Activated CD8-positive, alpha-beta memory T cell treated with anti-CD3 and anti-CD28 coated beads, Interleukin-2, amount 50 U/mL, for 4 hours (primary cell): Measurements from ENCODE around the gene LHFPL2.
"Not testable (repeated sequence)": the region's sequence is repeated elsewhere in the genome, so short reads cannot be mapped to it uniquely, and the experiment has no call there.

Experiments used
- DNase-seq: peaks from one replicate; pipeline ENCODE4 v3.0.0-alpha.2; 2020

Gene LHFPL2, protein sequence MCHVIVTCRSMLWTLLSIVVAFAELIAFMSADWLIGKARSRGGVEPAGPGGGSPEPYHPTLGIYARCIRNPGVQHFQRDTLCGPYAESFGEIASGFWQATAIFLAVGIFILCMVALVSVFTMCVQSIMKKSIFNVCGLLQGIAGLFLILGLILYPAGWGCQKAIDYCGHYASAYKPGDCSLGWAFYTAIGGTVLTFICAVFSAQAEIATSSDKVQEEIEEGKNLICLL

DNA sequence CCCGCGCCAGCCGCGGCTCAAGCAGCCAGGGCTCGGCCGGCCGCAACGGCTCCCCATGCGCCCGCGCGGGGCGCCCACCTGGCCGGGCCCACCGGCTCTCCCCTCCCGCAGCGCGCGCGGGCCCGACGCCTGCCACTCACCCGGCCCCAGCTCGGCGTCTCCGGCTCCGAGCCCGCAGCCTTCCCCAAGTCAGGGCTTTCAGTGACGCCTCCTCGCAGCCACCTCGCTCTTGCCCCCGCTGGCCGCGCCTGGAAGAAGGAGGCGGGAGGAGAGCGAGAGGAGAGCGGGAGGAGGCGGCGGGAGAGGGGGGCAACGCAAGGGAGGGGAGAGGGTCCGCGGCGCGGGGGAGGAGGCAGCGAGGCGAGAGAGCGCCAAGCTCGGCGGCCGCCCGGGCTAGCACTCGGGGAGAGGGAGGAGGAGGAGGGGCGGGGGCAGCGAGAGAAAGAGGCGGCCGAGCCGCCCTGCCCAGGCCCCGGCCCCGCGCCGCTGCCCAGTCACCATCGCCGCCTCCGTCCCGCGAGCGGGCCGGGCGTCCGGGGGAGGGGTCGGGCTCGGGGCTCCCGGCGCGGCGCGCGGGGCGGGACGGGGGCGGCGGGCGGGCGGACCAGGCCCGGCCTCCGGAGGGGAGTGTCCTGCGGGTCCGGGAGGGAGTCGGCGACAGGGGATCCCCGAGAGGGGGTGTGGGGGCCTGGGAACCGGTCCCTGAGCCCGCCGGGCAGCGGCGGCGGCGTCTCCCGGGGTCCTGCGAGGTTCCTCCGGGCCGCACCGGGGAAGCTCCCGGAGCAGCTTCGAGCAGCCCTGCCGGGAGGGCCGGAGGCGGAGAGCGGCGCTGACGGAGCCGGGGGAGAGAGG is at the start of gene LHFPL2:
Gene LHFPL2 (minus strand): TSS at position 414 of the 852 bp plus-strand sequence. CDS start 138,559 bp downstream, outside the sequence.
- DNase-seq, result peak; percentile 25

DNA sequence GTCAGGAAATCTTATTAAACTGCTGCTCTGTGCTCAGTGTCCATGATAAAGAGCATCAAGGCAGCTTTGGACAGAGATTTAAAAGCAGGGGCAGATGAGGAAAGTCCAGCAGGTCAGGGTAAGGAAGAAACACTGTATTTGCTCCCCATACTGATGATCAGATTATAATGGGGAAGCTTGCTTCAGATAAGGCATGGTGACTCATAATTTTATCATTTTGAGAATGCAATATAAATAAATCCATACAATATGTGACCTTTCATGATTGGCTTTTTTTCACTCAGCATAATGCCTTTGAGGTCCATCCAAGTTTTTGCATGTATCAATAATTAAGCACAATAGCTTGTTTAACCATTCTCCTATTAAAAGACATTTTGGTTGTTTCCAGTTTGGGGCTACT is 48.1 kb upstream of the LHFPL2 start:
- DNase-seq, result no peak

DNA sequence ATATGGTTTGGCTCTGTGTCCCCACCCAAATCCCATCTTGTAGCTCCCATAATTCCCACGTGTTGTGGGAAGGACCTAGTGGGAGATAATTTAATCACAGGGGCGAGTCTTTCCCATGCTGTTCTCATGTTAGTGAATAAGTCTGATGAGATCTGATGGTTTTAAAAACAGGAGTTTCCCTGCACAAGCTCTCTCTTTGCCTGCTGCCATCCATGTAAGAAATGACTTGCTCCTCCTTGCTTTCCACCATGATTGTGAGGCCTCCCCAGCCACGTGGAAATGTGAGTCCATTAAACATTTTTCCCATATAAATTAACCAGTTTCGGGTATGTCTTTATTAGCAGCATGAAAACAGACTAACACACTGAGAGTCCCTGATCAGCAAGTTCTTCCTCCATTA is 47.5 kb upstream of the LHFPL2 start:
- not testable (repeated sequence) for DNase-seq

DNA sequence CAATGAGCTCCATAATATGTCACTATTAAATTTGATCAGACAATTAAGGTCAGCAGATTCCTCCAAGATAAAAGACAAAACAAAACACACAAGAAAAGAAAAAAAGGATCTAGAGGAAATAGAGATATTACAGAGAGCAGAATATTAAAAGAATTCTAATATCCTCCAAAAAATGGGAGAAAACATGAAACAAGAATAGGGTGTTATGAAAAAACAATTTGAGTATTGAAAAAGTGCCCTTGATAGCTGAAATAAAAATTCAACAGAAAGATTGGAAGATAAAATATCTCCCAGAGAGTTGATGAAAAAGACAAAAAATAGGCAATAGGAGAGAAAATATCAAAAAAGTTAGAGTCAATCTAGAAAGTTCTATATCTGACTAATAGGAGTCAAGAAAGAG is 44.8 kb upstream of the LHFPL2 start:
- no peak for DNase-seq

DNA sequence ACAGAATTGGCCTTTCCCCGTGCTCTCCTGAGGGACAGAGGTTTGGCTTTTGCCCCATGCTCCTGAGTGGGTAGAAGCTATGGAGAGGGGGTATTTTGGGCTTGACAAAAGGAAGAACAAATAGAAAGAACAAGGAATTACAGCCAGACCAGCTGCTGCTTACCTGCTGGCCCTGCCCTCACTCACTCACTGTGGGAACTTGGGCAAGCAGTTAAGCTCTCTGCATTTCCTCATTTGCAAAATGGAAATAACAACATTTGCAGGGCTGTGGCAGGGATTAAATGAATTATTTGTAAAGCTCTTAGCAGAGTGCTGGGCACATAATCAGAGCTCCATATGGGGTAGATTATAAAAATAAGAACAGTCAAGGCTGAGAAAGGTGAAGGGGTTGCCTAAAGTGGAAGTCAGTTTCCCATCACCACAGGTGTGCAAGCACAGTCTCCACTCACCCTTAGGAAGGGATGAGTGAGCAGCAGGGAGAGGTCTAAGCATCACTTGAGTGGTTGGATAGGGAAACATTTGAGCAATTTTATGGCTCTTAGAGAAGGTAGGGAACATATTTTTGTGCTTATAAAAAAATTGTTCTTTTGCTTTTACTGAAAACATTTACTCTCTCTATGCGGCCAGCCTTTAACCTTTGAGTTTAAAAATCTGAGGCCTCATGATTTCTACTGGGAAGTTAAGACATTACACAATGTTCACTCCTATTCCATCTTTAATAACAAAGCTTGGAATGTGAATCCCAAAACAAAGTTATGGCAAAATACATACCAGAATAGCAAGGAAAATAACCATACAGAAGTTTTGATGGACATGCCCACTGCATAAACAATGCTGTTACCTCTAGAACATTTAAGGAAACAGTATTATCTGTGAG is 42.8 kb upstream of the LHFPL2 start:
- no peak for DNase-seq

DNA sequence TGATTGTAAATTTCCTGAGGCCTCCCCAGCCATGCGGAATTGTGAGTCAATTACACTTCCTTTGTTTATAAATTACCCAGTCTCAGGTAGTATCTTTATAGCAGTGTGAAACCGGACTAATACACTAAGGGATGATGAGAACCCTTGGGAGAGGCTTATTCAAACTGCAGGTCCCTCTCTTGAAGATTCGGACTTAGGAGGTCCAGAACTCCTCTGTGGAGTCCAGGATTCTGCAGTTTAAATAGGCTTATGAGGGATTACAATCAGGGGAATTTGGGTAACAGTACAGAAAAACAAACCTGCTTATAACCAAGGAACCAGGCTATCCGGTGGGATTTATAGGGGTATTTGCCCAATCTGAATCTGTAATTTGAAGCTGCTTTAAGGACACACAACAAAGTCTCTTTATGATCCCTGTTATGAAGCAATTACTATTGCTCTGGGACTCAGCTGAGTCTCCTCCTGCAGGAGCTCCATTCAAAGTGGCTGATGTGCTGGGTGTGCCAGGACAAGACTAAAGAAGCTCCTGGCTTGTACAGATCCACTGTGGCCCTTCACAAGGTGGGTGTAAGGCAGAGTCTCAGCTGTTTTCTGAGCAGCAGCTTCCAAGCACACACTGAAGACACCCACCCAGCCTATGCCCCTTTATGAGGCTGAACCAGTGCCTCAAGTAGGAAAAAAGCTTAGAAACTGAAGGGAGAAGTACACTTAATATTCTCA is 41.8 kb upstream of the LHFPL2 start:
- DNase-seq, result no peak

DNA sequence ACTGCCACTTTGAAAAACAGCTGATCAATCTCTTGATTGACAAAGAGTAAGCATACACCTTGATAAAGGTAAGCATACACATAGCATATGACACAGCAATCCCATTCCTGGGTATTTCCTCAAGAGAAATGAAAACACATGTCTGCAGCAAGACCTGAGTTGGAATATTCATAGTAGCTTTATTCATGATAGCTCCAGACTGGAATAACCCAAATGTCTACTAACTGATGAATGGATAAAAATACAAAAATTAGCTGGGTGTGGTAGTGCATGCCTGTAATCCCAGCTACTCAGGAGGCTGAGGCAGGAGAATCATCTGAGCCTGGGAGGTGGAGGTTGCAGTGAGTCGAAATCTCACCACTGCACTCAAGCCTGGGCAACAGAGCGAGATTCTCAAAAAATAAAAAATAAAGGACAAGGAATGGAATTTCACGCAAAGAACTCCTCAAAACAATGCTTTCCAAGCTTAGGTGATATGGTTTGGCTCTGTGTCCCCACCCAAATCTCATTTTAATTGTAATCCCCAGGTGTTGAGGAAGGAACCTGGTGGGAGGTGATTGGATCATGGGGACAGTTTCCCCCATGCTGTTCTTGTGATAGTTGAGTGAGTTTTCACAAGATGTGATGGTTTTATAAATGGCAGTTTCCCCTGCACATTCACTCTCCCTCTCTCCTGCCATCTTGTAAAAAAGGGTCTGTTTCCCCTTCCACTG is 41.1 kb upstream of the LHFPL2 start:
- no peak for DNase-seq

DNA sequence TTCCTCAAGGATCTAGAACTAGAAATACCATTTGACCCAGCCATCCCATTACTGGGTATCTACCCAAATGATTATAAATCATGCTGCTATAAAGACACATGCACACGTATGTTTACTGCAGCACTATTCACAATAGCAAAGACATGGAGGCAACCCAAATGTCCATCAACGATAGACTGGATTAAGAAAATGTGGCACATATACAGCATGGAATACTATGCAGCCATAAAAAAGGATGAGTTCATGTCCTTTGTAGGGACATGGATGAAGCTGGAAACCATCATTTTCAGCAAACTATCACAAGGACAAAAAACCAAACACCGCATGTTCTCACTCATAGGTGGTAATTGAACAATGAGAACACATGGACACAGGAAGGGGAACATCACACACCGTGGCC is 38.9 kb upstream of the LHFPL2 start:
- not testable (repeated sequence) for DNase-seq

DNA sequence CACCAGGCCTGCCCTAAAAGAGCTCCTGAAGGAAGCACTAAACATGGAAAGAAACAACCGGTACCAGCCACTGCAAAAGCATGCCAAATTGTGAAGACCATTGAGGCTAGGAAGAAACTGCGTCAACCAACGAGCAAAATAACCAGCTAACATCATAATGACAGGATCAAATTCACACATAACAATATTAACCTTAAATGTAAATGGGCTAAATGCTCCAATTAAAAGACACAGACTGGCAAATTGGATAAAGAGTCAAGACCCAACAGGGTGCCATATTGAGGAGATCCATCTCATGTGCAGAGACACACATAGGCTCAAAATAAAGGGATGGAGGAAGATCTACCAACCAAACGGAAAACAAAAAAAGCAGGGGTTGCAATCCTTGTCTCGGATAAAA is 35.3 kb upstream of the LHFPL2 start:
- DNase-seq, result not testable (repeated sequence)

DNA sequence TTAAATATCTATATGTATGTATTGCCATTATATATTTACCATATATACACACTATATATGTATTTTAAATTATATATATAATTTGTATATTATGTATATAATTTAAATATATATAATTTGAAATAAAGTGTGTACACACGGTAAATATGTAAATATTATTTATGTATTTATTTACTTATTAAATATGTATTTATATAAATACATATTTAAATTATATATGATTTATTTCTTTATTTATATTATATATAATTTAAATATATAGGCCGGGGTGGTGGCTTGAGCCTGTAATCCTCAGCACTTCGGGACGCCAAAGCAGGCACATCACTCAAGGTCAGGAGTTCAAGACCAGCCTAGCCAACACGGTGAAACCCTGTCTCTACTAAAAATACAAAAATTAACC is 31.3 kb upstream of the LHFPL2 start:
- no peak for DNase-seq

DNA sequence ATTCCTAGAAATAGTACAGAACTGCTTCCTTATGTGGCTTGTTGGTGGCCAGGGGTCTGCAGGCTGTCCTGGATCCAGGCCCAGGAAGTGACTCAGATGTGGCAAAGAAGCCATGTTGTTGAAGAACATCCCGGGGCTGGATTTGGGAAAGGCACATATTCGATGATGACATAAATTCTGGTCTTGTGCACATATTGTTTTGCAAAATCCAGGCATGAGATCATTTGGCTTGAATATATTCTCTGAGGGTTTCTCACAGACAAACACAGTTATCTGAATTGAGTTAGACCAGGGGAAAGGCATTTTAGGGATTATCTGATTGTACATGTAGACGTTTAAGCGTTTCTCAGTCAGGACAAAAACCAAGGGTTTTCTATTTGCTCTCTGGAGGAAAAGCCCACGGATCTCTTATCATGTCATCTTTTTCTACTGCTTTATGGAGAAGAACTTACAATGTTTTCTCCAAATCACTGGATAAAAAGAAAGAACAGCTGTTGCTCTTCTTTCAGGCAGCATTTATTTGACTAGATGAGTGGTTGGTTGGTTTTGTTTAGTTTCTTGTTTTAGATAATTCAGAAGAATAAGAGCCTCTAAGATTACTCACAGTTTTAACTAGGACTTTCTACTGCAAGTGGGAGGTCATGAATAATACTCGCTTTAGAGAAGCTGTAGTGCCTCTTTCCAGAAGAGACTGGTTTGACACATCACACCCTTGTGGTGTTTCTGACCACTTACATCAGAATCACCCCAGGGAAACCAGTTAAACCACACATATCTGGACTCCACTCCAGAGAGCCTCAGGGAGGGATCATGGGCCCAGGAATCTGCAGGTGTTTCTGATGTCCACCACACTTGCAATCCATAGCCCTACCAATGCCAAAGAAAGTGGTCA is 29.5 kb upstream of the LHFPL2 start:
- no peak for DNase-seq

DNA sequence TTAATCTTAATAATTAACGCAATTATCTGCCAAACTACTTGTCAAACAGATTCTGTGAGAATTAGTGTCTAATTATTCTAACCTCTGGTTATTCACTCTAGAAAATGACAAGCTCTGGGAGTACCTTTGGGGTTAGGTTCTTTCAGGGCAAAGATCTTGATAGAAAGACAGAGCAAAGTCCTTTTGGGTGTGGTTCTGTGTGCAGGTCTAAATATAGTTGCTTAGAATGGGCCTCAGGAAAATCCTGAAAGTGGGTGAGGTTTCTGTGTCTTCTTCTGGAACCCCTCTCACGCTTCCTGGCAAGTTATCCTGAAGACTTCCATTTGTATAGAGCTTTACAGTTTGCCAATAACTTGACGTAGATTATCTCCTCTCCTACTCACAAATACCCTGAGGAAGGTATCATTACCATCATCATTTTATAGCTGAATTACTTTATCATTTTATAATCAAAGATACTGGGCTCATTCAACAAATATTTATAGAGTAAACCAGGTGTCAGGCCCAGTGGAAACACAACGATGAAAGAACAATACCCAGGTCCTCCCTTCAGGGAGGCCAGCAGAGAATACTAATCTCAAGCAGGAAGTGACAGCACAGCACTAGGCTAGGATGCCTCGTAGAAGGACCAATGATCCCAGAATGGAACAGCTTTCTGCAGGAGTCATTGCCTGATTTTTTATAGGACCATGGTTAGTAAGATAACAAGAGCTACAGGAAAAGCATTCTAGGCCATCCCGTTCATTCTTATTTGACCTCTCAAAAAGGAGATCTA is 27.6 kb upstream of the LHFPL2 start:
- no peak for DNase-seq

DNA sequence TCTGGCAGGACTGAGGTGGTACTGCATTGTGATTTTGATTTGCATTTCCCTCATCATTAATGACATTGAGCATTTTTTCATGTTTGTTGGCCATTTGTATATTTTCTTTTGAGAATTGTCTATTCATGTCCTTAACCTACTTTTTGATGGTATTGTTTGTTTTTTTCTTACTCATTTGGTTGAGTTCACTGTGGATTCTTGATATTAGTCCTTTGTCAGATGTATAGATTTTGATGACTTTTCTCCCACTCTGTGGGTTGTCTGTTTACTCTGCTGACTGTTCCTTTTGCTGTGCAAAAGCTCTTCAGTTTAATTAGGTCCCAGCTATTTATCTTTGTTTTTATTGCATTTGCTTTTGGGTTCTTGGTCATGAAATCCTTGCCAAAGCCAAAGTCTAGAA is 25.3 kb upstream of the LHFPL2 start:
- DNase-seq, result not testable (repeated sequence)

DNA sequence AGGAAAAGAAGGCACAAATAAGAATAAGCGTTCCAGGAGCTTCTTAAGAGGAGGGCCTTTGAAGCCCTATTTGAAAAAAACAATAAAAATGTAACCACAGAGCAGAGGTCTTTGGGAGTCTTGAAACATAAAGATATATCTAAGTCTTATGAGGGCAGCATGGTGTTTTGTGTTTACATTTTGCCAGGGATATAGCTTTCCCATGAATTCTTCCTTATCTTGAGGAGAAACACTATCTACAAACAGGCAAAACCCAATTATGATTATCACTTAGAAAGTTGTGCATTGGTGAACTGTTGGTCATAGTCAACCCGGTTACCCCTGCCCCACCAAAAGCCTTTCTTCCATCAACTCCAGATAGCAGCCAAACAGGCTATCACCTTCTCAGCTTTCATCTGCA is 23.6 kb upstream of the LHFPL2 start:
- no peak for DNase-seq

DNA sequence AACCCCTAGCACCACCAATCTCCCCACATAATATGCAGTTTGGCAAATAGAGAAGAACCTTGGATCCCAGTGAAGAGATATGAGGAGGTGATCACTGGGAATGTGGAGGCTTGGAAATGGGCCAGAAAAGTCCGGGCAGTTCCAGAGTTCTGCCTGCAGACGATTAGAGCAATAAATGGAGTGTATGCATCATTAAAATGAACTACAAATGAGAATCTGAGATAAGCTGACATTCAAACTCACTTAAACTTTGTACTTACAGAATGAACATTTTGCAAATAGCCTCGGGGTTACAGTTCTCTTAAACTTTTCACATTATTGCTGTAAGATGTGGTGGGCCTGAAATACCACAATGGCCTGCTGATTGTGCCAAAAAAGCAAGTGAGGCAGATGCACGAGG is 23.0 kb upstream of the LHFPL2 start:
- no peak for DNase-seq

DNA sequence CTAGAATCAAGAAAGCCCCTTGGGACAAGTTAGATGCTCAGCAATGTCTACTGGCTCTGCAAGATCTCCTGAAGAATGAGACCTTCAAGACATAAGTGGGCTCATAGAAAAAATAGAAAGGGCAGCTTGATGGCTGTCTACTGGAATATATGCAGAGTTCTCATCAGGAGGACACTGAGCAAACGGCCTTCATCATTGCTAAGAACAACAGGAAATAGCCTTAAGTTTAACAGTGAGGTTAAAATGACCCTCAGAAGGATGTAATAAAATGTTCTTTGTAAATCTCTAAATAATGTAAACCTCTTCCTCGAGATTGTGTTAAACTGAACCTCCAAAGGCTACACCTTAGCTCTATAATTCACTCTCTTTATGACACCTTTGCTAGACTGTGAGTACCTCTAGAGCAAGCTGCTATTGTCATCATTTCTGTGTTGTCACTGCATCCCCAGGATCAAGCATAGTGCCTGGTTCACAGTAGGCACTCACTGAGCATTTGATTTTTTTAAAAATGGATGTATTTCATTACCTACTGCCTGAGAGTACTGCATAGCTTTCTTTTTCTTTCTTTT is 22.2 kb upstream of the LHFPL2 start:
- no peak for DNase-seq

DNA sequence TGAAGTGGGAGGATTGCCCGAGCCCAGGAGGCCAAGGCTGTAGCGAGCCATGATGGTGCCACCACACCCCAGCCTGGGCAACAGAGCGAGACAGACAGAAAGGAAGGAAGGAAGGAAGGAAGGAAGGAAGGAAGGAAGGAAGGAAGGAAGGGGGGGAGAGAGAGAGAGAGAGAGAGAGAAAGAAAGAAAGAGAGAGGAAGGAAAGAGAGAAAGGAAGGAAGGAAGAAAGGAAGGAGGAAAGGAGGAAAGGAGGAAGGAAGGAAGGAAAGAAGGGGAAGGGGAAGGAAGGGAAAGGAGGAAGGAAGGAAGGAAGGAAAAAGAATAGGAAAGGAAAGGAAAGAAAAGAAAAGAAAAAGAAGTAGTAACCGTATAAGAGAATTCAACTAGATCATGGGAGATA is 20.8 kb upstream of the LHFPL2 start:
- no peak for DNase-seq

DNA sequence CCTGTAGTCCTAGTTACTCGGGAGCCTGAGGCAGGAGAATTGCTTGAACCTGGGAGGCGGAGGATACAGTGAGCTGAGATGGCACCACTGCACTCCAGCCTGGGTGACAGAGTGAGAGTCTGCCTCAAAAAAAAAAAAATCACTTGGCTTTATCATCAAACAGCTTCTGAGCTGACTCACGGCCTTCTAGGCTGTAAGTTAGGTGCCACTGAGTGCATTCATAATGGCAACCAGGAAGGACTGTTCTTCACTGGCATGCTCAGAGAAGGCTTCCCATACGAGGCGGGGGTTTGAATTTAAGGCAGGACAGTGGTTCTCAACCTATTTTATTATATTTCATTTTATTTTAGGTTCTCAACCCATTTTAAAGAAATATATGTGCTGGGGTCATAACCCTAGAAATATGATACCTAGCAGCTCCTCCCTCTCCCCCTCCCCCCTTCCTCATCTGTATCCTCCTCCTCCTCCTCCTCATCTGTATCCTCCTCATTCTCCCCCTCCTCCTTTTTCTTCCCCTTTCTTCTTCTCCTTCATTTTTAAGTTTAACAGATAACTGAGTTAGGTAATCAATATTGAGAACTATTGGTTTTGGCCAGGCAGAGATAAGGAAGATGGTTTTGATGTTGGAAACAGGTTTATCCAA is 19.0 kb upstream of the LHFPL2 start:
- DNase-seq, result no peak

DNA sequence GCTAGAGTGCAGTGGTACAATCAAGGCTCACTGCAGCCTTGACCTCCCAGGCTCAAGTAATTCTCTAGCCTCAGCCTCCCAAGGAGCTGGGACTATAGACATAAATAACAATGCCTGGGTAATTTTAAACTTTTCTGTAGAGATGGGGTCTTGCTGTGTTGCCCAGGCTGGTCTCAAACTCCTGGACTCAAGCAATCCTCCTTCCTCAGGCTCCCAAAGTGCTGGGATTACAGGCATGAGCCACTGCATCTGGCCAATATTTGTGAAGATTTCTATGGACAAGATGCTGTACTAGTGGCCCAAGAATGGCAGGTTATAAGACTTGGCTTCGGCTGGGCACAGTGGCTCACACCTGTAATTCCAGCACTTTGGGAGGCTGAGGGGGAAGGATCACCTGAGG is 18.4 kb upstream of the LHFPL2 start:
- not testable (repeated sequence) for DNase-seq
